HG02798 (cell line): ENCODE data around the gene HOXA13.

ENCODE experiments used
- ATAC-seq: cut with Tn5 transposase; IDR thresholded peaks from one replicate; pipeline ENCODE4 v1.9.1; 2021; ENCODE audit warnings: mild to moderate bottlenecking; ENCODE audit not compliant: unreplicated experiment, poor library complexity

HOXA13 gene

DNA sequence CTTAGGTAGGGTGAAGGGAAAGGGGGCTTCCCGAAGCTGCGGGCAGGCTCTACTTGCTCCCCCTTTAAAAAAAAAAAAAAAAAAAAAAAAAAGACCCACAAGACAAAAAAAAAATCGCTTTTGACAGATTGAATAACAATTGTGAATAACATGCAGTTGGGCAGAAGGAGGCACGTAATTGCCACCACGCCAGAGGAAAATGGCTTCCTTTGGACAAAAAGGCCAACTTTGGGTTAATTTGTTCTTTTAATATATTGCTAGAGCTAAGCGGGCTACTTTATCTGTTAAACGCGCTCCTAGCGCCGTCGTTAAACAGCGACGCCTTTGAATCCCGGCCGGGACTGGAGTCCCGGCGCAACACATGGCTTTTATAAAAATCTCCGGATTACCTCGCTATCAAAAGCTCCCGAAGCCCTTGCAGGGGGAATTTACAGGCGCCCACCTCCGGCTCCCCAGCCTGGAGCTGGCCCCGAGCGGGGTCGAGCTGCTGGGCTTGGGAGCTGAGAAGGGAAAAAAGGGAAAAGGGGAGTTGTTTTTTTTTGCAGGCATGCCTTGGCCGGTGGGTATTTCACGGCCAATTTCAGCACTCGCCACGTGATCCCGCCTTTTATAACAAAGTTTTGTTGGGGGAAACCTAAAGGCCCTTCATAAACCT, 16.1 kb downstream of the HOXA13 start:
- ATAC-seq = no peak

DNA sequence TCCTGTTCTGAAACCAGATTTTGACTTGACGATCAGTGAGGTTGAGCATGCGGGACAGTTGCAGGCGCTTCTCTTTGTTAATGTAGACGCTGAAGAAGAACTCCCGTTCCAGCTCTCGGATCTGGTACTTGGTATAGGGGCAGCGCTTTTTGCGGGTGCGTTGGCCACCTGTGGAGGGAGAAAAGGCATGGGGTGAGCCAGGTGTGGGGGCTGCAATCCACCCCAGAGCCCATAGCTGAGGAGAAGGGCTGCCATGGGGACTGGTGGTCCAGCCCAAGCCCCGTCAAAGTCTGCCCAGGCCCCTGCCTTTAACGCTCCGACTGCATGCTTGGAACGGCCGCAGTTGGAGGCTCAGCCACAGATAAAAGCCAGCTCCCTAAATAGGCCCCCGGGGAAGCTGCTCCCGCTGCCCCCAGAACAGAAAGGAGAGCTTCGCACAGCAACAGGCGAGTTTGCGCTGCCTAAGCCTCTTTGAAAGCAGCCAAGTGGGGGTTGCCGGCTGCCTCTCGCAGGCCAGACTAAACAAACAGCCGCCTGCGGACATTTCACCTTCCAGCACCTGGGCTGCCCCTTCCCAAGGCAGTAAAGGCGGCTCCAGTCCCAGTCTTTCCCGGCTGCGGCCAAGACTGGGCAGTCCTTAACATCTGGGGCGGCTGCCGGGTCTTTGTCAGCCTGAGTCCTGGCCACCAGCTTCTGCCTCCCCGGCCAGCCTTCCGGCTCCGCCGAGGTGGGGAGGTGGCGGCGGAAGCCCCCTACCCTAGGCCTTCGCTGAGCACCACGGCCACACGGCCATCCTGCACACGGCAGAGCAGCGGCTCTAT, 16.8 kb downstream of the HOXA13 start:
- ATAC-seq = no peak

DNA sequence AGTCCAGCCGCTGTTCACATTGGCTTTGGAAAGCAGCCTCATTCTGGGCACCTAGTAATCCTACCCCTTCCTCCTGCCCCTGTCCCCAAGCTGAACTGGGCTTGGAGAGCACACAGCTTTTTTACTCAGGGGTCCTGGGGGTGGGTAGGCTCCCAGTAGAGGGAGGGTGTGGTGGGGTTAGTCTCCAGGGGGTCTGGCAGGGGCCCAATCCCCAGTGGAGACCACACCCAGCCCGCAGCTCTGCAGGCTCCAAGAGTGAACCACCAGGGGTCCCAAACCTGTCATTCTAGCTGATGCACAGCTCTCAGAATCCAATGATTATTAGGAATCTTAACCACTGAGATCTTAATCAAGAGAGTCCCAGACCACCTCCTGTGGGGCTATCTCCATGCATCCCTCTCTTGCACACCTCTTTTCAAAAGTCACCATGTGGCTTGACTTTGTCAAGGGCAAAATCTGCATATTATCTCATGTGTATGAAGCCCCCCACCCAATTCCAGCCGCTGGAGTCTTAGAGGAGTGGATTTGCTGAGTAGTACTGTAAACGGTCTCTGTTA, 17.5 kb downstream of the HOXA13 start:
- no peak for ATAC-seq

DNA sequence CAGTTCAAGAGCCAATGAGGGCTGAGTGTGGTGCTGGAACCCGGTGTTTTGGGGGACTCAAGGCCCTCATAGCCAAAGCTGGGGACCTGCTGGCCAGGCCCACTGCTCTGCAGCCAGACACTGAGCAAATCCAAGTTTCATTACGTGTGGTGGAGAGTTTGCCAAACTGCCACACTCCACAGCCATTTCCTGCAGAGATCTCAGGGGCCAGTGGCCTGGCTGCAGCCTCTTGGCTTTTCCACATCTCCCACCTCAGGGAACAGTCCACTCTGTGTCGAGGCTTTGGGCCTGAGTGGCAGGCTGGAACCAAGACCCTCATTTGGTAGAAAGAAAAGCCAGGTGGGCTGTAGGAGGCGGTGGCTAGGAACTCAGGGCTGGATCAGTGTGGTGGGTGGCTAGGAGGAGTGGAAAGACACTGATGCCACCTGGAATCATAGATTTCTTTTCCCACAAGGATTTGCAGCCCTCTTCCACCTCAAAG, 18.1 kb downstream of the HOXA13 start:
- ATAC-seq = no peak

DNA sequence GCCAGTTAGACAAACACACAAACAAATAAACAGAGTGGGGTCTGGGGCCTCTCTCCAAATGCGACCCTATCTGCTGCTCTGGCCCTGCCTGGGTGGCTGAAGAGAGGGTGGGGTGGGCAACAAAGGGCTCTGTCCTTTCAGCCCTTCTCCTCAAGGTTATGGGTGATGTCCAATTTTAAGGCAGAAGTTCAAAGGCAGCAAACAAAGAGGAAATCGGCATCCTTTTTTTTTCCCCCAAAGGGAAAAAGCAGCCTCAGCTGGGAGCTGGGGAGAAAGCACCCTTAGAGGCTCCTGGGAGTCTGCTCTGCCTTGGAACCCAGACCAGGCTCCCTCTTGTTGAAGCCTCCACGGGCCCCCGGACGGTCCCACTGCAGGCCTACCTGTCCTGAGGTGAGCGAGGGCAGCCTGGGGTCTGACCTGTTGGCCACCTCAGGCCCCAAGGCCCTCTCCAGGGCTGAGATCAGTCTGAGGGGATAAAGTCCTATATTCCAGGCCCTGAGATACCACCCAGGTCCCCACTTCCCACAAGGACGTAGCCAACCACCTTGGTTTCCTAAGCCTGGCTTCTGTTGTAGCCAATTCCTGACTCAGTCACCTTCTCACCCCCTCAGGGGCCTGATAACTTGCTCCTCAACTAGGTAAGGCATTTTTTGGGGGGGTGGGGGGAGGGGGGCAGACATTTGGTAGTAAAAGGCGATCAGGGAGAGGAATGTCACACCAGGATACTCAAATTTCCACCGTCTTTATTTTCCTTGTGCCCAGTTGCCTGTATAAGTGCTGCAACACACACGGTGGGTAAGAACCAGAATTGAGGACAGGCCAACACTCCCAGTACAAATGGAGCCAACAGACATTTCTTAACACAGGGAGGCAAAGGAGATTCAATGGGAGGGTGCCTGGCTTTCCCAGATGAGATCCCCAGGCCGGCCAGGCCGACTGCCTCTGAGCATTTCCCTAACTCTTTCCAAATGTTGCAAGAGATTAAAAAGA, 19.2 kb downstream of the HOXA13 start:
- no peak for ATAC-seq

DNA sequence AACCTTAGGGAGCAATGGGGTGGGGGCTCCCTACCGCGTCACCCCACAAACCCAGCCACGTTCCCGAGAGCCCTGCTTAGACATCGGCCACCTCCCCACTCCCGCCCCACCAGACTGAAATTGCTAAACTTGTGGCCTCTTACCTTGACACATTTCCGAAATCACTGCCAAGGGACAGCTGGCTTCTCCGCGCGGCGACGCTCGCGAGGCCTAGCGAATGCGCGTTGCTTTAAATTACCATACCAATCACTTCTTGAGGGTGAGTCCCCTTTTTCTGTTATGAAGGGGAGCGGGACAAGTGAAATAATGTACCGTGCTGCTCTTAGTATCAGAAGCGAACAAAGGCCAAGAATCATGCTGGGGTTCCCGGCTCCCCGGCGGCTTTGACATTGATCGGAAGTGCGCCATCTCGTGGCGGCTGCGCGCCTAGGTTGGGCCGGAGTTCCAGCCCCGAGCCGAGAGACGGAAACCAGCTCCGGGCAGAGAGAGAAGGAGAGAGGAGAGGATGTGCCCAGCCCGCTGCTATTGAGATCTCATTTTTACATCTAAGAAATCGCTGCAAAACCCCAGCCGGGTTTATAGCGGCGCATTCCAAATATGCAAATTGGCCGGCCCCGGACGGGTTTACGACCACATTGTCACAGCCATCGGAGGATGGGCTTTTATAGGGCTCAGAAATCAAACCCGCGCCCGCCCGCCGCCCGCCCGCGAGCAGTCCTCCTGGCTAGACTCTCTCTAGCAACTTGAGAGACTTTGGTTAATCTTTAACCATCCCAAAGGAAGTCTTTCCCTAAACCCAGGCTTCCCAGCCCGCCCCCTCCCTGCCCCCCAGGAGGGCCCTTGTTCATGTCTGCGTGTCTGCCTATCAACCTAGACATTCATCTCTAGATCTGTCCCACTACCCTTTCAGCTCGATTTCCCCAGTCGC, 20.1 kb downstream of the HOXA13 start:
- no peak for ATAC-seq

DNA sequence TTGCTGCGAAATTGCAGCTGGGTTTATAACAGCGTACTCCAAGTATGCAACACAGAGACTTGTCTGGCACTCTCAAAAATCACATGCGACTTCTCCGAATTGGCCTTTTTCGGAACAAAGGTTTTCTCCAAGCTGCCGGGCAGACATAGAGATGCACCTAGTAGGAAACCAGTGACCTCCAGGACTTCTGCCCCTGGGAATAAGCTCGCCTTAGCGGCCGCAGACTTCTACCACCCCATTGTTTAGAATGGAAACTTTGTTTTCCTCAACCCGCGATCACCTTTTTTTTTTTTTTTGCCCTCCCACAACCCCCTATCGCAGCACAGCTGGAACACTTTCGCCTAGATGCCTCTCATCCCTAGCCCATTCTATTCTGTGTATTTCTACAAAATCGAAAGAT, 20.9 kb downstream of the HOXA13 start:
- ATAC-seq = no peak

DNA sequence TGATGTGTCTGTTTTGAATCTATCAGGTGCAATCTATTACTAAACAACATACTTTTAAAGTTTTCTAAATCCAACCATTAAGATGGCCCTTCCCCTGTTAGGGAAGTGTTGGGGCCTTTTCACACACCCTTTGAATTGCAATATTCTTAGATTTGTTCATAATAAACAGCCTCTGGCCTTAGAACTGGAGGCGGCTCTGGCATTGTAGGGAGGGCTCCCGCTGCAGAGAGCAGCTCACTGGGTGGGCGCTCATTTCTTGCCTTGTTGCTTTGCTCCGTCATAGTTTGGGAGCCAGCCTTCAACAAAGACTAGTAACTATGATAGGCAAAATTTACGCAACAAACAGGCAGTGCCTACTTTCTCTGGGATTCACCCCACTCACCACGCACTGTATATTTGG, 21.5 kb downstream of the HOXA13 start:
- ATAC-seq = no peak

DNA sequence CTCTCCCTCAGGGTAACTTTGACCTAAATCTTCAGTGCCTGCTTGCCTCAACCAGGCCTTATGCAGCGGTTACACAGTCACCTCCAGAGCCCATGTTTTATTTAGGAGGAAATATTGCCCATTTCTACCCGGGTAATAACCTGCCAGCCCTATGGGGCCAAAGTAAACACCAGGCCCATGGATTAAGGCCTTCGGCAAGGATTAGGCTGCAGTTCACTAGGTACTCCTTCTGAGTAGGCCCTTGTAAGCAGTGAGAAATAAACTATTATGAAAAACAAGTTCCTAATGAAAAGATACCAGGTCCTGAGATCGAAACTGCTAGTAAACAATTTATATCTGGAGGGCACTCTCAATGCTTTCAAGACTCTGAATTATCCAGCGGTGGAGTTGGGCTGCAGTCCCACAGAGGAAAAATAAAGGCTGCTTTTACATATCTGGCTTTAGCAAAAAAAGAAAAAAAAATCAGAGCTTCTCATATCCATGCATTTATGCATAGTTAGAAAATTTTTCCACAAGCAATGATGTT, 22.0 kb downstream of the HOXA13 start:
- no peak for ATAC-seq

DNA sequence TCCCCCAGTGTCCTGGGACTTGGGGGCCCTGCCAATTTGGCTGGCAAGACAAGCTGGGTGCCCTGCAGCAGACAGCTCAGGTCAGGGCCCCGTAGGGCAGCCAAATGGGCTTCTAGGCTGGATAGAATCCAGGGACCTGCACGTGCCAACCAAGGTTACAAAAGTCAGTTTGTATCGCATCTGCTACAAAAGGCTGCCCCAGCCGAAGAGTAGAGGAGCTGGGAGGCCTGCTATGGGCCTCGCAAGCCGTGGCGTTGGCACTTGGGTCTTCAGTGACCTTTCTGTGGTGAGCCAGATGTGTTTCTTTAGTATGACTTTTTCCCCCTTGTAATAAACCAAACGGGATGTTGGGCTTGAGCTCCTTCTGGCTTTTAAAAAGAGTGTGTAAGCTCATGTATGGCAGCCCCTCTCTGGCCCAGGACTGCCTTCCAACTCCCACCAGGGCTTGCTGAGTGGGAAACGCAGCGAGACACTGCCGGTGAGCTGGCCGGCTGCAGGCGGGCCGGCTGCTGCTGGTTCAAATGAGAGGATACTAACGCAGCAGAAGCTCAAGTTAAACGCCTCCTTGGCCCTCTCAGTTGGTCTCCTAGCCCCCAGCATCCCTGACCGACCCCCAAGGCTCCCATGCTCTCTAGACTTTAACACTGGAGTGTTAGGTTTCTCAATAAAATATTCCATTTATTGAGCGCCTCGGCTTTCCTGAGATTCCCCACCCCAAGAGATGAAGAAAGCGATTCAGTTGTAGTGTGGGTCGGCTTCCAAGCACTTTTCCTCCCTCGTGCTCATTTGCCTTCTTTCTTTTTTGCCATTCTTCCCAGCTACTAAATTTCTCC, 22.7 kb downstream of the HOXA13 start:
- no peak for ATAC-seq

DNA sequence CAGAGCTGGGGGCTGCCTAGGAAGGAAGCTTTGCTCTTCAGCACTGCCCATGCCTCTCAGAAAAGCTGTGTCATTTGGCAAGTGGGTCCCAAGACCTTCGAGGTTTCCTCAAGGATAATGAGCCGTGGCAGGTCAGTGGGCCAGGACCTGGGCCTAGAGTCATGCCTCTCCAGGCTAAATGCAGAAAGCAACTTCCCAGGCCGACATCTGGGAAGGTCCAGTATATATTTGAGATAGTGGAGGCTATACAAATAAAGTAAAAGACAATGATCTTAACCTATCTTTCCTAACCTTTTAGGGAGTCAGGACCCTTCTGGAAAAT, 23.4 kb downstream of the HOXA13 start:
- ATAC-seq = no peak

DNA sequence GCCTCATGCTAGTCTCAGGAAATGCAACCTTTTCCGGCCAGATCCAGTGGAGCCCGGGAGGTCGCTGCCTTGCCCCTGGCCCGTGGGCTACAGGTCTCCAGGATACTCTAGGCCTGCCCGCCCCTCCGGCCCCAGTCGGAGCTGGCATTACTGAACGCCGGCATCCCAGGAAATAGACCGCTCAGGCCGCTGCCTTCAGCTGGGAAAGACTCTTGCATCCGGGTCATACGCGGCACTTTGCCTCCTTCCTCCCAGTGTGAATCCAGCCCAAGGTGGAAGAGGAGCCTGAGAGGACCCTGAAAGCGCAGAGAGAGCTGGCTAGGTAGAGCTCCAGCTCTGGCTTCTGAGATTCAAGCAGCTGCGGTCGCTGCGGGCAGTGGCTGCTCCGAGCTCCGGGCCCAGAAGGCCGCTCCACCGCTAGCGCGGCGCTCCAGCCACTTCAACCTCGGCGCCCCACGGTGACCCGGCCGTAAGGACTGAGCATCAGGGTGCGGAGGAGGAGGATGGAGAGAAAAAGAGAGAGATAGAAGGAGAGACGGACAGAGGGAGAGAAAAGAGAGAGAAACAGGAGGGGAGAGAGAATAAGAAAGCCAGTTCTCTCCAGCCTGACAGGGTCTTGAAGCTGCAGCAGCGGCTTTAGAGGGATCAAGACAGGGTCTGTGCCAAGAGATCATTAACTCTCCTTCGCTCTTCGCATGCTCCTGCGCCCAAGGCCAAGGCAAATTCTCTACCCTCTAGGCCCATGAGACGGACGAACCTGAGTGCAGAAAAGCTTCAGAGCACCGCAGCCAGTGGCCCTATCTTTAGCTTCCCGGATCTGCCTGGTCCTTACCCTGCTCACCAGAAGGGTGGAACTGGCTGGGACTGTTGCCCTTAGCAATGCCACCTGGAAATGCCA, 24.0 kb downstream of the HOXA13 start:
- ATAC-seq = no peak

DNA sequence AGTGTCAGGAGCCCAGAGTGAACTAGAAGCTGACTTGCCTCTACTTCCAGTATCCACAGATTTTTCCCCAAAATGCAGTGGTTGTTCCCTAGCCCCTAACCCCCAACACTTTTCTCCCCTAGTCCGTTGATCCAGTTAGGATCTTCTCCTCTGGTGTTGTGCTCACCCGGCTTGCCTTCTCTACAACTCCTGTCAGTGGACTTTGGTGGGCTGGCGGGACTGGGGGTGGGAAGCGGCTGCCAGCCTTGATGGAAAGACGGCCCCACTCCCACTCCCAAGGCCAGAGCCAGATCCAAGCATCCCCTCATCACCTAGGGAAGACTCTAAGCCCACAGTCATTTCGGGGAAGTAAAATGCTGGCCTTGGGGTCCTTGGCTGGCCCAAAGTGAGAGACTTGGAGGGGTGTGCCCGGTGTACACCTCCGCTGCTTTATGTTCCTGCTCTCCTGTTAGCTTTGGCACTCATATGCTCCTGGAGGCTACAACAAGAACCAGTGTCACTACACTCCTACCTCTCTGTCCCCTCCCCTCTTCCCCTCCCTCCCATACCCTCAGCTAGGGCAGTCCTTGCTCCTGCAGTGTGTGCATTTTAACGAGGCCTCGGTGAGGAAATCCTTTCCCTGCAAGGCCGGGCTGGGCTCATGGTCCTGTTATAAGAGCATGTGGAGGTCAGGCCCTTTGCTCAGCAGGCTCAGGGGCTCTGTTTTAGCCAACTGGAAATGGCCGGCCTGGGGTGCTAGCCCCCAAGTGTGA, 24.8 kb downstream of the HOXA13 start:
- no peak for ATAC-seq

DNA sequence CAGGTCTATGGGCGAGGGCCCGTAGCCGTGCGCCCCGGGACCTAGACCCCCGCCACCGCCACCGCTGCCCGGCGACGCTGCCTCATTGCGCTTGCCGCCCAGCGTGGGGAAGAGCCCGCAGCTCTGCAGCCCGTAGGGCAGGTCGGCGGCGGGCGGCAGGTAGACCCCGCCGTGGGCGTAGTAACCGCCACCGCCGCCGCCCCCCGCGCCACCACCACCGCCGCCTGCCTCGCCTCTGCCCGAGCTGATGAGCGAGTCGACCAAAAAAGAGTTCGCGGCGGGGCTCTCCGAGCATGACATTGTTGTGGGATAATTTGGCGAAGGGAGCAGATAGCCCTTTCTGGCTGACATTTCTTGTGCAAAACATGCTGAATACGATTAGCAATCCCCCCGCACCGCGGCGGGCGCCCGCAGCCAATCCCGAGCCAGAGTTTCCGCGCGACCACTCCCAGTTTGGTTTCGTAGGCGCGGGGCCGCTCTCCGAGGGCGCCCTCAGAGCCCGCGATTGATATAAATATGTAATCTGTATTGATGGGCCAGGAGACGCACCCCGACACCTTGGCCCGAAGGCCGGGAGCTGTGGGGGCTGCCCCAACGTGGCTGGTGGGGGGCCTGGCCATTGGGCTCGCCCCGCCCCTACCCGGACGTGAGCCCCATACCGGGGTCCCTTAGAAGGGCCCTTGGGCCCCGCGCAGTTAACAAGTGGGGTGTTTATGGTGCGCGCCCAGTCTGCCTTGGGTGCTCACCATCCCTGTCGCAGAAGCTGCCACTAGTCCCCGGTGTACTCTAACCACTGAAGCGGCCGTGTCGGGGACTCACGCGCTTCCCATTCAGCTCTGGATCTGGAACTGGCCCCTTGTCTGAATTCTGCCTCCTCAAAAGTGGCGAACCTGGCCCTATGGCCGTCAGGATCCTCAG, 25.7 kb downstream of the HOXA13 start, which contains the start of gene HOXA10:
HOXA10 (minus strand) TSS at position 365 of the 918 bp plus-strand sequence; CDS start at position 351, 14 bp downstream.
- peak; percentile 16 for ATAC-seq

DNA sequence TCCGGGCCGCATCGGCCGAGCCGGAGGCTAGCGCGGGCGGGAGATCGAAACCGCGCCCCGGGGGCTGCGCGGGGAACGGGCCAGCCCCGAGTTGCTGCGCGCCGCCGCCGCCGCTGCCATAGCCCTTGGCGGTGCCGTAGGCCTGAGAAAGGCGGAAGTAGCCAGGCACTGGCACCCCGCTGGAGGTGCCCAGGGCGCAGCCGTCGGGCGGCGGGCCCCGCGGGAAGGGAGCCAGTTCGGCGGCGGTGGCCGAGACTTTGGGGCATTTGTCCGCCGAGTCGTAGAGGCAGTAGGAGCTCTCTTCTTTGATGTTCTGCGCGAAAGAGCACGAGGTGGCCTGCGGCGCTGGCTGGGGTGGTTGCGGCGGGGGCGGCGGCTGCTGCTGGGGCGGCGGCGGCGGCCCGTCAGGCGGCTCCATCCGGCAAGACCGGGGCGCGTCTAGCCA, 26.4 kb downstream of the HOXA13 start:
- ATAC-seq = peak; percentile 44
